T-helper 2 cell (primary cell): ENCODE results near the gene PCDHB16.

ENCODE experiments used
- DNase-seq, 5 experiments: peaks; one replicate each; pipeline versions ENCODE4 v3.0.0 to v3.0.0-alpha.2; 2012 to 2022

Gene PCDHB16

DNA sequence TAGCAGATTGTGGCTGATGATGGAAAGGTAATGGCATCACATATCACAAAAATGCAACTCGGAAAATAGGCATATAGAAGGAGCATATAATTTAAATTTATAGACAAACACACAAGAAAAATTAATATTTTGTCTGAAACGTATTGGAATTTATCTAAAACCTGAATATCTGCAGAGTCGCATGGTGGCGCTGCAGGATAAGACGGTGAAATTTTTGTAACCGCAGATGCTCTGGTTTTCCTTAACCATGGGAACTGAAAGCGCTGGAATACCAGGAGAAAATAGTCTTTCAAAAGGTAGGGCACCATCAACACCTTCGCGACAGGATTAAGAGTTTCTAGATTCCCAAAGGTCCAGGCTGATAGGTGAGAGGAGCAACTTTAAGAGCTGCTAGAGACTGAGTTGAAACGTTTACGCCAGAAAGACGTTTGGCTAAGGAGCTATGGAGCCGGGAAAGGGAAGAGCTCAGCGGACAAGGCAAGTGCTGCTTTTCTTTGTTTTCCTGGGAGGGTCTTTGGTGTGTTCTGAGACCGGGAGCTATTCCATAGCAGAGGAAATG, 52.0 kb downstream of the PCDHB16 start:
- DNase-seq = no peak
